ENCODE measurements around the gene HOXA7. TPM values are rescaled to one million over a fixed set of nuclear protein-coding genes. Genes with fewer than 3 reads are reported as not detected.

The HOXA7 gene
- total and polyA plus RNA-seq, 2 donors (not counting 3 experiments of a cell fraction or from before 2014, with no cell fraction given), result 18.1 to 18.5 TPM

DNA sequence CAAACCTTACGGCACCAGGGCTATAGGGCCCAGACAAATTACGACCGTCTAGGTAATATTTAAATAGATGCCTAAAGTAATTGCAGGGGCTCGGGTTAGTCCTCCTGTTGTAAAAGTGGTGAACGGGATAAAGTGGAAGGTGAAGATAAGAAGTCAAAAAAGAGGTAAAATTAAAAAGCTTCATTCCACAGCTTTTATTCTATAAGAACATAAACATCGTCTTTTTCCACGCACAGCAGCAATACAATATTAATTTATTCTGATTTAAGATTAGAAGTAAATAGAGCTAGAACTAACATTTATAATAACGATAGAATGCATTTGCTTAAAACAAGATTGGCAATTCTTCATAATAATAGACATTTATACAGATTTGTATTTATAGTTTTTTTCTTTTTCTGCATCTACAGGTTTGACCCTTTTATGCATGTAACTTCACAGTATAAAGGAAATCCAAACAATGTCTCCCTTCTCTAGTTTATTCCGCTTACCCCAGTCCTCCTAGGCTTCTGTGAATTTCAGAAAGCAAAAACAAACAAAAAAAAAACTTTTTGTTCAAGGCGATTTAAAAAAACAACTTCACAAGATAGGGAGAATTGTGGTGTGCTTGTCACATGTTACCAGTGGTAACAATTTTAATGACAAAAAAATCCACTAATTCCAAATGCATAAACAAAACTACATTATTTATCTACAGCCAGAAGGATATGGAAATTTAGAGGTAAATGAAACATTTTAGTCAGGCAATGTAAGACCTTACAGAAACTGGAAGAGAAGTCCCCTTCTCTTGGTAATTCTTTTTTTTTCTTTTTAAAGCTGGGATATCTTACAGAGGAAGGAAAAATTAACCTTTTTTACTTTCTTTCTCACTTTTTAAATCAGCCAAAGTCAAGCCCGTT, 14.2 kb upstream of the HOXA7 start:
- Histone ChIP-seq H3K27ac (ENCODE audit: insufficient read depth, low read depth, low read length) (peak overlapping the region; percentile 96), H3K9ac (replicated peaks; ENCODE audit: extremely low read depth, insufficient read depth, low read length) (peak overlapping the region; percentile 91), H2AFZ (ENCODE audit: low read depth, low read length) (no peak overlapping the region), H3K4me3 (replicated peaks in 1 of 3; ENCODE audit: insufficient read depth in 1 of 3, low read depth in 1 of 3, low read length in 3 of 3) (peak overlapping the region; percentile 44 to 88 (median 63)), H3K36me3 (ENCODE audit: control insufficient read depth in 2 of 2, extremely low read depth in 1 of 2, insufficient read depth in 2 of 2, low read length in 2 of 2) (no peaks in the 10 kb centered on the region), H3K9me1 (replicated peaks; ENCODE audit: control insufficient read depth, extremely low read depth, insufficient read depth, low read length) (no peaks in the 10 kb centered on the region), H3K27me3 (ENCODE audit: control insufficient read depth in 2 of 2, insufficient read depth in 2 of 2, low read length in 2 of 2) (no peaks in the 10 kb centered on the region), H3K79me2 (ENCODE audit: control insufficient read depth, insufficient read depth, low read length) (peaks cover 100% of the 10 kb centered on the region), H3K4me2 (ENCODE audit: insufficient read depth, low read length) (peak overlapping the region; percentile 98), H3K4me1 (ENCODE audit: control insufficient read depth, extremely low read depth, insufficient read depth, low read length) (peaks cover 58% of the 10 kb centered on the region), H4K20me1 (replicated peaks; ENCODE audit: control insufficient read depth, extremely low read depth, insufficient read depth, low read length) (no peaks in the 10 kb centered on the region), H3K9me3 (replicated peaks; ENCODE audit: control insufficient read depth, insufficient read depth, low read length) (no peaks in the 10 kb centered on the region)
- no TSS peak for BruUV-seq (replicated peaks)
- TF ChIP-seq, protein P1, sequence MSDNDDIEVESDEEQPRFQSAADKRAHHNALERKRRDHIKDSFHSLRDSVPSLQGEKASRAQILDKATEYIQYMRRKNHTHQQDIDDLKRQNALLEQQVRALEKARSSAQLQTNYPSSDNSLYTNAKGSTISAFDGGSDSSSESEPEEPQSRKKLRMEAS (IDR thresholded peaks at IDR 0.05; ENCODE audit: insufficient read depth, insufficient read length), result no peak
- TF ChIP-seq, protein P2, sequence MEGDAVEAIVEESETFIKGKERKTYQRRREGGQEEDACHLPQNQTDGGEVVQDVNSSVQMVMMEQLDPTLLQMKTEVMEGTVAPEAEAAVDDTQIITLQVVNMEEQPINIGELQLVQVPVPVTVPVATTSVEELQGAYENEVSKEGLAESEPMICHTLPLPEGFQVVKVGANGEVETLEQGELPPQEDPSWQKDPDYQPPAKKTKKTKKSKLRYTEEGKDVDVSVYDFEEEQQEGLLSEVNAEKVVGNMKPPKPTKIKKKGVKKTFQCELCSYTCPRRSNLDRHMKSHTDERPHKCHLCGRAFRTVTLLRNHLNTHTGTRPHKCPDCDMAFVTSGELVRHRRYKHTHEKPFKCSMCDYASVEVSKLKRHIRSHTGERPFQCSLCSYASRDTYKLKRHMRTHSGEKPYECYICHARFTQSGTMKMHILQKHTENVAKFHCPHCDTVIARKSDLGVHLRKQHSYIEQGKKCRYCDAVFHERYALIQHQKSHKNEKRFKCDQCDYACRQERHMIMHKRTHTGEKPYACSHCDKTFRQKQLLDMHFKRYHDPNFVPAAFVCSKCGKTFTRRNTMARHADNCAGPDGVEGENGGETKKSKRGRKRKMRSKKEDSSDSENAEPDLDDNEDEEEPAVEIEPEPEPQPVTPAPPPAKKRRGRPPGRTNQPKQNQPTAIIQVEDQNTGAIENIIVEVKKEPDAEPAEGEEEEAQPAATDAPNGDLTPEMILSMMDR (IDR thresholded peaks at IDR 0.05; ENCODE audit: extremely low read depth in 1 of 2, insufficient read depth in 1 of 2, low read depth in 1 of 2, low read length in 2 of 2), result no peak
- no peak for TF ChIP-seq MYC (IDR thresholded peaks at IDR 0.05; ENCODE audit: low read depth, low read length)
- no peak for TF ChIP-seq GATA2 (IDR thresholded peaks at IDR 0.05; ENCODE audit: insufficient read depth, insufficient read length, low read depth, low read length)
- TF ChIP-seq POLR2A (IDR thresholded peaks at IDR 0.05; ENCODE audit: low read depth, low read length), result no peak
- dilution Hi-C loops (cut with MboI; ENCODE audit: extremely low pct_ligation_motif_present, low sequenced_read_pairs) (loop anchor here (25.0 kb wide), 1 partner anchor 983 kb away; no protein-coding TSS in a partner anchor), intact Hi-C loops (cut with micrococcal nuclease) (loop anchor here (1.0 kb wide), 2 partner anchors 9 to 14 kb away; no protein-coding TSS in a partner anchor)
- ChIA-PET POLR2A (interaction anchor here (1.9 kb wide), 1 partner anchor 15 kb away, joined by 6 read pairs; the partner anchor contains the start of gene HOXA11), CTCF (interaction anchor here (0.7 to 7.4 kb wide), 5 partner anchors 8 to 50 kb away, joined by 3 to 86 read pairs (median 42); partner anchors contain the start of genes HOXA11 and HOXA3)
- DNase-seq (ENCODE audit: low read depth, low spot score) (peak; percentile 65), FAIRE-seq (peak; percentile 65)
